Measurements from ENCODE around the gene NFATC1.

NFATC1 gene

GRCh38 chr18:79393181-79393634, 2.5 kb upstream of the NFATC1 start:
- peak; percentile 42 for DNase-seq

- peak; percentile 82 for DNase-seq
Observed at GRCh38 chr18:79393635-79394533, 1.8 kb upstream of the NFATC1 start.

- DNase-seq: peak; percentile 44
Observed at GRCh38 chr18:79394534-79395307, 1.0 kb upstream of the NFATC1 start.

- no peak for DNase-seq
Observed at GRCh38 chr18:79395308-79395640, 456 bp upstream of the NFATC1 start.

- no peak for DNase-seq
Observed at GRCh38 chr18:79396431-79397246, 909 bp downstream of the NFATC1 start.

- no peak for DNase-seq
Observed at GRCh38 chr18:79397247-79397829, 1.6 kb downstream of the NFATC1 start.

- no peak for DNase-seq
Observed at GRCh38 chr18:79397830-79398761, 2.4 kb downstream of the NFATC1 start.

- DNase-seq: no peak
Observed at GRCh38 chr18:79399275-79400081, 3.7 kb downstream of the NFATC1 start.

GRCh38 chr18:79400091-79400590, 4.4 kb downstream of the NFATC1 start:
- DNase-seq: no peak

GRCh38 chr18:79400591-79401381, 5.1 kb downstream of the NFATC1 start:
- DNase-seq: no peak

GRCh38 chr18:79401494-79402208, 5.9 kb downstream of the NFATC1 start:
- no peak for DNase-seq

- no peak for DNase-seq
Observed at GRCh38 chr18:79402209-79402576, 6.5 kb downstream of the NFATC1 start.

GRCh38 chr18:79402977-79403722, 7.4 kb downstream of the NFATC1 start:
- peak; percentile 85 for DNase-seq

- DNase-seq: no peak
Observed at GRCh38 chr18:79403723-79404566, 8.2 kb downstream of the NFATC1 start.

GRCh38 chr18:79404567-79404910, 8.8 kb downstream of the NFATC1 start:
- DNase-seq: no peak

GRCh38 chr18:79405019-79405780, 9.5 kb downstream of the NFATC1 start:
- DNase-seq: peak; percentile 69
